SK-N-SH (cell line): ENCODE data around the gene KRT3. TPM values are rescaled to one million over a fixed set of nuclear protein-coding genes. Genes with fewer than 3 reads are reported as not detected.

ENCODE experiments used
- CTCF ChIA-PET: fragments of 300-600, 350-600 bp; formaldehyde crosslinking; extraction: SDS; loops from one replicate; lab custom pipeline; 2021; lab: Yijun Ruan, JAX
- POLR2A ChIA-PET: fragments of 350-600 bp; sonication (Branson Sonifier 250); formaldehyde crosslinking; extraction: SDS; loops from one replicate; lab custom pipeline; 2020; ENCODE audit warnings: antibody characterized with exemption, inconsistent platforms; lab: Yijun Ruan, JAX
- DNase-seq: peaks from one replicate; pipeline ENCODE4 v3.0.0; 2012
- H2AFZ ChIP-seq: fragments of 200-600 bp; sonication (generic); 2 replicates; pipeline ENCODE4 v1.8.1; 2016; ENCODE audit warnings: antibody characterized with exemption, mild to moderate bottlenecking, low read depth
- H3F3A ChIP-seq: fragments of 200-600 bp; sonication (generic); replicated peaks from 2 replicates; pipeline ENCODE3; 2016; ENCODE audit warnings: antibody characterized with exemption, mild to moderate bottlenecking; ENCODE audit not compliant: insufficient read depth
- H3K27ac ChIP-seq, 2 experiments: fragments of 200-500 bp in 1 of 2; fragments of 200-600 bp in 1 of 2; sonication (Bioruptor generic) in 1 of 2; sonication (generic), shearing (Covaris generic) in 1 of 2; 2 replicates each; pipeline versions ENCODE4 v1.5.1 to v1.6.1; 2014 to 2016; ENCODE audit warnings: low read depth in 2 of 2, inconsistent platforms in 1 of 2, low read length in 1 of 2, mild to moderate bottlenecking in 1 of 2, mixed read lengths in 1 of 2
- H3K27me3 ChIP-seq: fragments of 200-600 bp; sonication (generic), shearing (Covaris generic); 2 replicates; pipeline ENCODE4 v1.6.1; 2016; ENCODE audit warnings: mixed run types; ENCODE audit not compliant: insufficient read depth
- H3K36me3 ChIP-seq, 2 experiments: fragments of 200-500 bp in 1 of 2; fragments of 200-600 bp in 1 of 2; sonication (Bioruptor generic) in 1 of 2; sonication (generic) in 1 of 2; replicated peaks in 1 of 2; 2 replicates each; pipeline versions ENCODE3 to v1.5.1; 2014 to 2016; ENCODE audit warnings: low read length in 1 of 2, mild to moderate bottlenecking in 1 of 2; ENCODE audit not compliant: insufficient read depth in 2 of 2, control insufficient read depth in 1 of 2
- H3K4me1 ChIP-seq, 2 experiments: fragments of 200-500 bp in 1 of 2; fragments of 200-600 bp in 1 of 2; sonication (Bioruptor generic) in 1 of 2; sonication (generic), shearing (Covaris generic) in 1 of 2; 2 replicates each; pipeline versions ENCODE4 v1.5.1 to v1.6.1; 2014 to 2016; ENCODE audit warnings: low read depth in 1 of 2, low read length in 1 of 2, mixed run types in 1 of 2; ENCODE audit not compliant: insufficient read depth in 2 of 2, control insufficient read depth in 1 of 2
- H3K4me2 ChIP-seq: fragments of 200-600 bp; sonication (generic), shearing (Covaris generic); 2 replicates; pipeline ENCODE4 v1.6.1; 2017; ENCODE audit warnings: mixed run types
- H3K4me3 ChIP-seq, 2 experiments: fragments of 200-500 bp in 1 of 2; fragments of 200-600 bp in 1 of 2; sonication (Bioruptor generic) in 1 of 2; sonication (generic), shearing (Covaris generic) in 1 of 2; 2 replicates each; pipeline versions ENCODE4 v1.5.1 to v1.8.1; 2014 to 2016; ENCODE audit warnings: low read depth in 2 of 2, inconsistent platforms in 1 of 2, low read length in 1 of 2, mild to moderate bottlenecking in 1 of 2, mixed read lengths in 1 of 2, moderate library complexity in 1 of 2
- H3K79me2 ChIP-seq: fragments of 200-600 bp; sonication (generic); 2 replicates; pipeline ENCODE4 v1.8.1; 2017; ENCODE audit warnings: mild to moderate bottlenecking; ENCODE audit not compliant: insufficient read depth
- H3K9ac ChIP-seq: fragments of 200-600 bp; sonication (generic); 2 replicates; pipeline ENCODE4 v1.6.1; 2017; ENCODE audit warnings: mixed run types
- H3K9me2 ChIP-seq: fragments of 200-600 bp; sonication (generic); 2 replicates; pipeline ENCODE4 v1.6.1; 2017; ENCODE audit warnings: mixed run types
- H3K9me3 ChIP-seq: fragments of 200-600 bp; sonication (generic); 2 replicates; pipeline ENCODE4 v1.6.1; 2017; ENCODE audit warnings: mixed run types, mild to moderate bottlenecking, moderate library complexity
- H4K20me1 ChIP-seq: fragments of 200-600 bp; sonication (generic); 2 replicates; pipeline ENCODE4 v1.6.1; 2017; ENCODE audit warnings: mild to moderate bottlenecking, mixed run types; ENCODE audit not compliant: insufficient read depth
- ELF1 ChIP-seq: IDR thresholded peaks from 2 replicates; pipeline ENCODE4 v1.4.0; 2012
- EP300 ChIP-seq, 2 experiments: IDR thresholded peaks; 2 replicates each; pipeline versions ENCODE4 v1.4.0 to v1.6.1; 2012; ENCODE audit warnings: borderline replicate concordance in 1 of 2, low read depth in 1 of 2, low read length in 1 of 2
- EZH2phosphoT487 ChIP-seq: fragments of 200-600 bp; sonication (generic); IDR thresholded peaks from 2 replicates; pipeline ENCODE4 v1.6.1; 2017; ENCODE audit warnings: low read depth, mixed run types, mild to moderate bottlenecking, antibody characterized with exemption, moderate library complexity, borderline replicate concordance
- FOSL2 ChIP-seq: IDR thresholded peaks from 2 replicates; pipeline ENCODE4 v1.4.0; 2012; ENCODE audit warnings: low read depth, mild to moderate bottlenecking, moderate library complexity, borderline replicate concordance
- FOXJ3 ChIP-seq: sonication (generic); formaldehyde crosslinking; IDR thresholded peaks from 2 replicates; pipeline ENCODE4 v1.5.1; 2020; ENCODE audit warnings: mild to moderate bottlenecking, missing genetic modification reagents
- FOXM1 ChIP-seq: IDR thresholded peaks from 2 replicates; pipeline ENCODE4 v1.4.0; 2012; ENCODE audit warnings: low read depth, mild to moderate bottlenecking
- GABPA ChIP-seq: IDR thresholded peaks from 2 replicates; pipeline ENCODE4 v1.4.0; 2012; ENCODE audit warnings: low read depth, mild to moderate bottlenecking
- MAX ChIP-seq: IDR thresholded peaks from 2 replicates; pipeline ENCODE4 v1.4.0; 2012; ENCODE audit warnings: low read depth
- MXI1 ChIP-seq: IDR thresholded peaks from 2 replicates; pipeline ENCODE4 v1.6.1; 2012; ENCODE audit warnings: mild to moderate bottlenecking, low read depth, low read length, improper control_type of control experiment
- NFIC ChIP-seq: IDR thresholded peaks from 2 replicates; pipeline ENCODE4 v1.4.0; 2012; ENCODE audit warnings: borderline replicate concordance
- NRF1 ChIP-seq: IDR thresholded peaks from 2 replicates; pipeline ENCODE4 v1.6.1; 2012; ENCODE audit warnings: low read depth, mild to moderate bottlenecking, low read length
- RCOR1 ChIP-seq: fragments of 150-350 bp; IDR thresholded peaks from 2 replicates; pipeline ENCODE4 v1.6.1; 2017; ENCODE audit warnings: antibody characterized with exemption, low read length
- RFX5 ChIP-seq: IDR thresholded peaks from 2 replicates; pipeline ENCODE4 v1.6.1; 2012; ENCODE audit warnings: mild to moderate bottlenecking, improper control_type of control experiment, low read length
- RXRA ChIP-seq: IDR thresholded peaks from 2 replicates; pipeline ENCODE4 v1.4.0; 2012; ENCODE audit warnings: low read depth, mild to moderate bottlenecking, borderline replicate concordance
- SIN3A ChIP-seq: IDR thresholded peaks from 2 replicates; pipeline ENCODE4 v1.6.1; 2012; ENCODE audit warnings: low read depth, mild to moderate bottlenecking, low read length, moderate library complexity, borderline replicate concordance
- SMC3 ChIP-seq: IDR thresholded peaks from 2 replicates; pipeline ENCODE4 v1.6.1; 2012; ENCODE audit warnings: low read depth, low read length, improper control_type of control experiment
- YY1 ChIP-seq: IDR thresholded peaks from 2 replicates; pipeline ENCODE4 v1.4.0; 2012; ENCODE audit warnings: low read depth, mild to moderate bottlenecking
- WGBS: methylation state at CpG from one replicate; pipeline ENCODE4 v1.1.6; 2017; ENCODE audit warnings: low lambda C conversion rate; 5-methylcytosine and 5-hydroxymethylcytosine counted together
- polyA plus RNA-seq, 3 experiments: library from polyadenylated mRNA; depleted of rRNA; stranded (reverse); fragments of >200 nt; gene quantifications; 2 replicates each; pipeline ENCODE4 v1.2.3, GENCODE V29; 2012
- TF ChIP-seq, protein P1 (sequence below): IDR thresholded peaks from 2 replicates; pipeline ENCODE4; 2012
- TF ChIP-seq, protein P2 (sequence below): fragments of 150-350 bp; IDR thresholded peaks from 2 replicates; pipeline ENCODE4 v1.6.1; 2017; ENCODE audit warnings: antibody characterized with exemption, low read length, low read depth, borderline replicate concordance
- TF ChIP-seq, protein P3 (sequence below): IDR thresholded peaks from 2 replicates; pipeline ENCODE4 v1.4.0; 2012; ENCODE audit warnings: low read depth, borderline replicate concordance

Gene KRT3
- polyA plus RNA-seq, 1 of the 3 experiments (the other 2 are of a cell fraction), result not detected

DNA sequence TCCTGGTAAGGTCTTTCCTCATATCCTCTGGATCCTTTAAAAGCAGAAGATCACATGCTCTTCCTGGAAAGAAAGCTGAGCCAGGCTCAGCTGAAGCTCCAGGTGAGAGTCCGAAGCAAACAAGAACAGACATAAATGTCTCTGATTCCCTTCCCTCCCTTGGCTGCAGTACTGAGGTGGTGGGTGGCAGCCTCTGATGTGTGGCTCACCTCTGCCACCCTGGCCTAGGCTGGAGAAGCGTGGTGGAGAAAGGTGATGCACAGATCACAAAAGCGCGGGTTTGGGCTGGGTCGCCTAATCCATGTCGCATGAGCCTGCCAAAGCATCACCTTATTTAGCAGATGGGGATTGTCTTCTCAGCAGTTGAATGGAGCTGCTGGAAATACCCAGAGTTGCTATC is 16.0 kb downstream of the KRT3 start:
- H3F3A ChIP-seq, result no peaks in the 10 kb centered on the region
- no peaks in the 10 kb centered on the region for H3K9me3 ChIP-seq
- H3K27me3 ChIP-seq, result peaks cover 25% of the 10 kb centered on the region; the same call in 1 of the 2 replicates
- H4K20me1 ChIP-seq, result no peaks in the 10 kb centered on the region
- ChIA-PET CTCF (no interaction called here), POLR2A (no interaction called here)
- no peaks in the 10 kb centered on the region for H3K36me3 ChIP-seq
- H3K9me2 ChIP-seq, result no peaks in the 10 kb centered on the region
- no peak overlapping the region for H3K27ac ChIP-seq
- H3K4me1 ChIP-seq, result no peaks in the 10 kb centered on the region
- H2AFZ ChIP-seq, result no peak overlapping the region
- no peak overlapping the region for H3K4me2 ChIP-seq
- TF ChIP-seq RFX5 (no peak), ELF1 (no peak), EP300 (IDR thresholded peaks at IDR 0.05; ENCODE audit: borderline replicate concordance in 1 of 2, low read depth in 1 of 2, low read length in 1 of 2) (no peak), NFIC (no peak), NRF1 (no peak), GABPA (no peak), SMC3 (no peak), EZH2phosphoT487 (no peak), FOSL2 (no peak)
- TF ChIP-seq, protein P1, sequence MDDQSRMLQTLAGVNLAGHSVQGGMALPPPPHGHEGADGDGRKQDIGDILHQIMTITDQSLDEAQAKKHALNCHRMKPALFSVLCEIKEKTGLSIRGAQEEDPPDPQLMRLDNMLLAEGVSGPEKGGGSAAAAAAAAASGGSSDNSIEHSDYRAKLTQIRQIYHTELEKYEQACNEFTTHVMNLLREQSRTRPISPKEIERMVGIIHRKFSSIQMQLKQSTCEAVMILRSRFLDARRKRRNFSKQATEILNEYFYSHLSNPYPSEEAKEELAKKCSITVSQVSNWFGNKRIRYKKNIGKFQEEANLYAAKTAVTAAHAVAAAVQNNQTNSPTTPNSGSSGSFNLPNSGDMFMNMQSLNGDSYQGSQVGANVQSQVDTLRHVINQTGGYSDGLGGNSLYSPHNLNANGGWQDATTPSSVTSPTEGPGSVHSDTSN, result no peak
- TF ChIP-seq, protein P2, sequence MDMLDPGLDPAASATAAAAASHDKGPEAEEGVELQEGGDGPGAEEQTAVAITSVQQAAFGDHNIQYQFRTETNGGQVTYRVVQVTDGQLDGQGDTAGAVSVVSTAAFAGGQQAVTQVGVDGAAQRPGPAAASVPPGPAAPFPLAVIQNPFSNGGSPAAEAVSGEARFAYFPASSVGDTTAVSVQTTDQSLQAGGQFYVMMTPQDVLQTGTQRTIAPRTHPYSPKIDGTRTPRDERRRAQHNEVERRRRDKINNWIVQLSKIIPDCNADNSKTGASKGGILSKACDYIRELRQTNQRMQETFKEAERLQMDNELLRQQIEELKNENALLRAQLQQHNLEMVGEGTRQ, result no peak
- DNase-seq, result no peak
- H3K4me3 ChIP-seq, result no peak overlapping the region
- H3K9ac ChIP-seq, result no peak overlapping the region
- 88% methylated on average over 5 of the region's 6 CpGs for WGBS
- no peaks in the 10 kb centered on the region for H3K79me2 ChIP-seq

- POLR2A ChIA-PET, result no interaction called here
- no peak for DNase-seq
- no peak overlapping the region for H3K4me2 ChIP-seq
- H3F3A ChIP-seq, result no peaks in the 10 kb centered on the region
- TF ChIP-seq ELF1 (no peak), SIN3A (no peak), RCOR1 (no peak), NRF1 (no peak), FOXJ3 (no peak), FOXM1 (no peak), FOSL2 (no peak), RXRA (no peak), YY1 (no peak), MAX (no peak), MXI1 (no peak), NFIC (no peak)
- TF ChIP-seq, protein P3, sequence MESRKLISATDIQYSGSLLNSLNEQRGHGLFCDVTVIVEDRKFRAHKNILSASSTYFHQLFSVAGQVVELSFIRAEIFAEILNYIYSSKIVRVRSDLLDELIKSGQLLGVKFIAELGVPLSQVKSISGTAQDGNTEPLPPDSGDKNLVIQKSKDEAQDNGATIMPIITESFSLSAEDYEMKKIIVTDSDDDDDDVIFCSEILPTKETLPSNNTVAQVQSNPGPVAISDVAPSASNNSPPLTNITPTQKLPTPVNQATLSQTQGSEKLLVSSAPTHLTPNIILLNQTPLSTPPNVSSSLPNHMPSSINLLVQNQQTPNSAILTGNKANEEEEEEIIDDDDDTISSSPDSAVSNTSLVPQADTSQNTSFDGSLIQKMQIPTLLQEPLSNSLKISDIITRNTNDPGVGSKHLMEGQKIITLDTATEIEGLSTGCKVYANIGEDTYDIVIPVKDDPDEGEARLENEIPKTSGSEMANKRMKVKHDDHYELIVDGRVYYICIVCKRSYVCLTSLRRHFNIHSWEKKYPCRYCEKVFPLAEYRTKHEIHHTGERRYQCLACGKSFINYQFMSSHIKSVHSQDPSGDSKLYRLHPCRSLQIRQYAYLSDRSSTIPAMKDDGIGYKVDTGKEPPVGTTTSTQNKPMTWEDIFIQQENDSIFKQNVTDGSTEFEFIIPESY, result no peak
- 42% methylated on average over 2 of the region's 2 CpGs for WGBS
- H3K4me3 ChIP-seq, result no peak overlapping the region
- H3K27me3 ChIP-seq, result peaks cover 30% of the 10 kb centered on the region; the same call in 1 of the 2 replicates
- no peak overlapping the region for H3K9ac ChIP-seq
- H3K9me2 ChIP-seq, result no peaks in the 10 kb centered on the region
- no peaks in the 10 kb centered on the region for H3K36me3 ChIP-seq
- H2AFZ ChIP-seq, result no peak overlapping the region
- no peak overlapping the region for H3K27ac ChIP-seq
- no peaks in the 10 kb centered on the region for H4K20me1 ChIP-seq
- no peaks in the 10 kb centered on the region for H3K79me2 ChIP-seq
- no peaks in the 10 kb centered on the region for H3K9me3 ChIP-seq
- no peaks in the 10 kb centered on the region for H3K4me1 ChIP-seq
- CTCF ChIA-PET, result interaction anchor here (0.8 to 1.1 kb wide), 2 partner anchors 12 to 105 kb away, joined by 3 read pairs; no protein-coding TSS in a partner anchor
These were observed 17.1 kb downstream of the KRT3 start for GRCh38 chr12:52778833-52779232.
